ENCODE measurements around the gene ACAA1. TPM values are rescaled to one million over a fixed set of nuclear protein-coding genes. Genes with fewer than 3 reads are reported as not detected.

ACAA1 gene
- total and polyA plus RNA-seq, 2 of the 13 experiments (the other 11 are each of a cell fraction or from before 2014, with no cell fraction given): 60.8 to 188 TPM

- TF ChIP-seq RFX3 (CRISPR knock-in tag; IDR thresholded peaks at IDR 0.05): no peak
- 0 out of 2 replicates have a peak, but pooled peaks have one; percentile 34 for TF ChIP-seq ZNF547 (CRISPR knock-in tag; IDR thresholded peaks at IDR 0.05)
- TF ChIP-seq NR2F6 (IDR thresholded peaks at IDR 0.05): peak; percentile 70
- peak; percentile 80 for TF ChIP-seq NR2F6 (CRISPR knock-in tag; IDR thresholded peaks at IDR 0.05)
- TF ChIP-seq ZNF574 (CRISPR knock-in tag; IDR thresholded peaks at IDR 0.05): peak; percentile 71; the same call in 1 of the 2 replicates
- no peak for TF ChIP-seq SP4 (CRISPR knock-in tag; IDR thresholded peaks at IDR 0.05)
- no peak for TF ChIP-seq ZNF512B (CRISPR knock-in tag; IDR thresholded peaks at IDR 0.05; ENCODE audit: borderline replicate concordance)
- no peak for TF ChIP-seq ZNF672 (CRISPR knock-in tag; IDR thresholded peaks at IDR 0.05)
- no peak for TF ChIP-seq SP1 (IDR thresholded peaks at IDR 0.05)
- no peak for TF ChIP-seq SP1 (CRISPR knock-in tag; IDR thresholded peaks at IDR 0.05)
- no peak for TF ChIP-seq NFE2L1 (CRISPR knock-in tag; IDR thresholded peaks at IDR 0.05; ENCODE audit: borderline replicate concordance)
- no peak for TF ChIP-seq MTF1 (CRISPR knock-in tag; IDR thresholded peaks at IDR 0.05)
- TF ChIP-seq RNF2 (conservative IDR thresholded peaks at IDR 0.05; ENCODE audit: low read depth): no peak
- TF ChIP-seq ZNF552 (CRISPR knock-in tag; IDR thresholded peaks at IDR 0.05; ENCODE audit: borderline replicate concordance): 0 out of 2 replicates have a peak, but pooled peaks have one; percentile 26
- TF ChIP-seq CBX2 (IDR thresholded peaks at IDR 0.05; ENCODE audit: low read depth, low read length): no peak
- no peak for TF ChIP-seq CBX2 (CRISPR knock-in tag; IDR thresholded peaks at IDR 0.05; ENCODE audit: low read depth)
- TF ChIP-seq ZNF414 (CRISPR knock-in tag; IDR thresholded peaks at IDR 0.05): peak; percentile 64; the same call in 1 of the 2 replicates
- peak; percentile 79; the same call in 1 of the 2 replicates for TF ChIP-seq ZNF703 (CRISPR knock-in tag; IDR thresholded peaks at IDR 0.05; ENCODE audit: borderline replicate concordance)
- no peak for TF ChIP-seq RNF219 (CRISPR knock-in tag; IDR thresholded peaks at IDR 0.05)
- TF ChIP-seq ZNF577 (CRISPR knock-in tag; IDR thresholded peaks at IDR 0.05; ENCODE audit: borderline replicate concordance, low read depth): no peak
- peak; percentile 82; the same call in 1 of the 2 replicates for TF ChIP-seq ZNF691 (CRISPR knock-in tag; IDR thresholded peaks at IDR 0.05; ENCODE audit: borderline replicate concordance, low read depth)
These were observed 3.1 kb downstream of the ACAA1 start (continued) for GRCh38 chr3:38133557-38134405.
